OCI-LY3 (cell line): ENCODE measurements around the gene ADCY4.

Experiments
- EZH2phosphoT487 ChIP-seq: fragments of 200-600 bp; shearing (Covaris generic); IDR thresholded peaks from 2 replicates; pipeline ENCODE4 v1.6.1; 2018; ENCODE audit warnings: antibody characterized with exemption, mixed run types, low read depth
- TF ChIP-seq, protein P1 (sequence below): fragments of 200-600, 300-600 bp; sonication (generic); IDR thresholded peaks from 2 replicates; pipeline ENCODE4 v1.5.1; 2014; ENCODE audit warnings: antibody characterized with exemption, low read length, low read depth

DNA sequence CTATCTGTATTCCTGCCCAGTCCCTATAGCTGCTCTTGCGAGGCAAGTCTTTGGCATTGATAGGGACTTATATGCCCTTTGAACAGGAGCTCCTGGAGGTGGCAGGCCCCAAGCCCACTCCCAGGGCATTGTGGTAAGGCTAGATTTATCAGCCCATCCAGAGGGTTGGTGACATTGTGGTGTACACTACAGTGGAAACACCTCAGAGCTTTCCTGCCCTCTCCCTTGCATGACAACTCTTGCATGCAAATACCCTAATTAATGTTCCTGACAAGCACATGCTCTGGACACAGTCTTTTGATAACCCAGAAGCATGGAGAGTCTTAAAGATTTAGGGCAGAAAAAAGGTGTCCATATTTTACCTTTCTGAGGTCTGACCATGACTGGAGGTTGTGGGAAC is 5.7 kb upstream of the ADCY4 start:
- TF ChIP-seq, protein P1, sequence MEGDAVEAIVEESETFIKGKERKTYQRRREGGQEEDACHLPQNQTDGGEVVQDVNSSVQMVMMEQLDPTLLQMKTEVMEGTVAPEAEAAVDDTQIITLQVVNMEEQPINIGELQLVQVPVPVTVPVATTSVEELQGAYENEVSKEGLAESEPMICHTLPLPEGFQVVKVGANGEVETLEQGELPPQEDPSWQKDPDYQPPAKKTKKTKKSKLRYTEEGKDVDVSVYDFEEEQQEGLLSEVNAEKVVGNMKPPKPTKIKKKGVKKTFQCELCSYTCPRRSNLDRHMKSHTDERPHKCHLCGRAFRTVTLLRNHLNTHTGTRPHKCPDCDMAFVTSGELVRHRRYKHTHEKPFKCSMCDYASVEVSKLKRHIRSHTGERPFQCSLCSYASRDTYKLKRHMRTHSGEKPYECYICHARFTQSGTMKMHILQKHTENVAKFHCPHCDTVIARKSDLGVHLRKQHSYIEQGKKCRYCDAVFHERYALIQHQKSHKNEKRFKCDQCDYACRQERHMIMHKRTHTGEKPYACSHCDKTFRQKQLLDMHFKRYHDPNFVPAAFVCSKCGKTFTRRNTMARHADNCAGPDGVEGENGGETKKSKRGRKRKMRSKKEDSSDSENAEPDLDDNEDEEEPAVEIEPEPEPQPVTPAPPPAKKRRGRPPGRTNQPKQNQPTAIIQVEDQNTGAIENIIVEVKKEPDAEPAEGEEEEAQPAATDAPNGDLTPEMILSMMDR: no peak
- TF ChIP-seq EZH2phosphoT487: no peak
